GM12878 (cell line): ENCODE data around the gene CSNK1G3. TPM values are rescaled to one million over a fixed set of nuclear protein-coding genes. Genes with fewer than 3 reads are reported as not detected.

Experiments used
- ATAC-seq: fragments of 200-7000 bp; cut with Tn5 transposase; 3 replicates; pipeline ENCODE4 v1.9.1; 2020; ENCODE audit warnings: mild to moderate bottlenecking, moderate library complexity
- BruUV-seq: library from RNA; stranded (reverse); fragments of 400-500 nt; replicated peaks from 2 replicates; lab custom pipeline; 2021; lab: Mats Ljungman, UMichigan
- CTCF ChIA-PET: fragments of 300-600 bp; sonication (Branson Sonifier 250); formaldehyde crosslinking; extraction: SDS; loops from one replicate; lab custom pipeline; 2021; ENCODE audit warnings: inconsistent platforms; lab: Yijun Ruan, JAX
- POLR2A ChIA-PET: fragments of 350-600 bp; formaldehyde crosslinking; extraction: SDS; loops from one replicate; lab custom pipeline; 2021; ENCODE audit warnings: inconsistent platforms; lab: Charles Lee
- RAD21 ChIA-PET: fragments of 300-600 bp; sonication (Branson Sonifier 250); formaldehyde crosslinking; loops from one replicate; lab custom pipeline; 2023; ENCODE audit warnings: antibody characterized with exemption; ENCODE audit not compliant: unreplicated experiment; lab: Charles Lee
- SMC1A ChIA-PET: fragments of 300-600 bp; sonication (Branson Sonifier 250); formaldehyde crosslinking; loops from one replicate; lab custom pipeline; 2023; ENCODE audit not compliant: unreplicated experiment, uncharacterized antibody; lab: Charles Lee
- DNase-seq: peaks from one replicate; pipeline ENCODE4 v3.0.0-alpha.2; 2011; ENCODE audit warnings: low read depth, low spot score
- FAIRE-seq: peaks from 3 replicates; lab custom pipeline; 2011; peaks lifted over from hg19 to GRCh38; lab: Jason Lieb, UNC
- H2AFZ ChIP-seq: 2 replicates; pipeline ENCODE4 v1.6.0; 2011; ENCODE audit warnings: low read depth, low read length, control low read depth; ENCODE audit not compliant: control insufficient read depth
- H3K27ac ChIP-seq: 2 replicates; pipeline ENCODE4 v1.5.1; 2011; ENCODE audit warnings: control low read depth; ENCODE audit not compliant: control insufficient read depth, insufficient read depth
- H3K27me3 ChIP-seq, 2 experiments: replicated peaks in 1 of 2; 2 replicates each; pipeline versions ENCODE4 v1.6.0 to v1.6.1; 2011; ENCODE audit warnings: low read length in 1 of 2; ENCODE audit not compliant: control insufficient read depth in 2 of 2, insufficient read depth in 2 of 2
- H3K36me3 ChIP-seq, 2 experiments: 2 replicates each; pipeline ENCODE4 v1.5.1; 2011; ENCODE audit warnings: low read length in 1 of 2; ENCODE audit not compliant: control insufficient read depth in 2 of 2, insufficient read depth in 2 of 2
- H3K4me1 ChIP-seq: 2 replicates; pipeline ENCODE4 v1.6.1; 2011; ENCODE audit warnings: mild to moderate bottlenecking, low read length, moderate library complexity, mixed read lengths; ENCODE audit not compliant: control insufficient read depth, insufficient read depth
- H3K4me2 ChIP-seq: 2 replicates; pipeline ENCODE4 v1.6.0; 2011; ENCODE audit warnings: control low read depth; ENCODE audit not compliant: control insufficient read depth, insufficient read depth
- H3K4me3 ChIP-seq: fragments of 200-600 bp; sonication (generic); 2 replicates; pipeline ENCODE4 v1.5.1; 2016
- H3K79me2 ChIP-seq: 2 replicates; pipeline ENCODE4 v1.6.0; 2011; ENCODE audit warnings: low read length; ENCODE audit not compliant: control insufficient read depth, insufficient read depth
- H3K9ac ChIP-seq: 2 replicates; pipeline ENCODE4 v1.8.0; 2011; ENCODE audit warnings: low read length, control low read depth, mixed read lengths; ENCODE audit not compliant: control insufficient read depth, insufficient read depth
- H3K9me3 ChIP-seq: replicated peaks from 3 replicates; pipeline ENCODE4 v1.5.1; 2011; ENCODE audit warnings: mild to moderate bottlenecking, low read length; ENCODE audit not compliant: control insufficient read depth, insufficient read depth
- H4K20me1 ChIP-seq: 2 replicates; pipeline ENCODE4 v1.6.0; 2011; ENCODE audit not compliant: control insufficient read depth, insufficient read depth
- BCL11A ChIP-seq: IDR thresholded peaks from 2 replicates; pipeline ENCODE4 v1.6.1; 2011; ENCODE audit warnings: low read depth, low read length
- EED ChIP-seq: sonication (generic); IDR thresholded peaks from 2 replicates; pipeline ENCODE4 v1.6.1; 2016; ENCODE audit warnings: antibody characterized with exemption, low read depth
- IKZF1 ChIP-seq: fragments of 450-650 bp; conservative IDR thresholded peaks from 2 replicates; pipeline ENCODE4 v1.6.1; 2017; ENCODE audit warnings: antibody characterized with exemption, mild to moderate bottlenecking
- IKZF2 ChIP-seq, 2 experiments: fragments of 450-650 bp; IDR thresholded peaks; 2 replicates each; pipeline ENCODE4 v1.6.1; 2017; ENCODE audit warnings: mild to moderate bottlenecking in 2 of 2, moderate library complexity in 2 of 2
- POLR2AphosphoS2 ChIP-seq: IDR thresholded peaks from 2 replicates; pipeline ENCODE4 v1.6.1; 2011; ENCODE audit warnings: low read depth, mild to moderate bottlenecking, low read length, improper control_type of control experiment, moderate library complexity
- RAD21 ChIP-seq: IDR thresholded peaks from 2 replicates; pipeline ENCODE4 v1.6.1; 2011; ENCODE audit warnings: mild to moderate bottlenecking, low read depth, low read length, moderate library complexity; ENCODE audit not compliant: insufficient read depth
- RFX5 ChIP-seq: IDR thresholded peaks from 2 replicates; pipeline ENCODE4 v1.6.1; 2011; ENCODE audit warnings: low read depth, low read length, improper control_type of control experiment
- RUNX3 ChIP-seq: IDR thresholded peaks from 2 replicates; pipeline ENCODE4 v1.6.1; 2012; ENCODE audit warnings: low read length, inconsistent platforms
- SMAD5 ChIP-seq: IDR thresholded peaks from 2 replicates; pipeline ENCODE4 v1.6.1; 2016; ENCODE audit warnings: antibody characterized with exemption, low read depth
- SP1 ChIP-seq: IDR thresholded peaks from one replicate; pipeline ENCODE4 v1.6.1; 2011; ENCODE audit warnings: low read depth, low read length
- TAF1 ChIP-seq: IDR thresholded peaks from 2 replicates; pipeline ENCODE4 v1.6.1; 2011; ENCODE audit warnings: mild to moderate bottlenecking, low read depth, low read length, borderline replicate concordance
- in situ Hi-C: fragments of 300-500 bp; cut with MboI; formaldehyde crosslinking; loops from 9 replicates; pipeline ENCODE4 v1.14.3; 2018; ENCODE audit warnings: mixed read lengths
- intact Hi-C: fragments of 100-400 bp; cut with micrococcal nuclease; formaldehyde crosslinking; loops from one replicate; pipeline ENCODE4 v1.14.2; 2022; ENCODE audit not compliant: unreplicated experiment
- polyA plus RNA-seq, 11 experiments: library from polyadenylated mRNA; depleted of rRNA in 4 of 11; unstranded in 6 of 11; stranded (reverse) in 5 of 11; fragments of >200 nt; fragmentation: Nextera tagmentation in 4 of 11; fragmentation: Illumina TruSeq in 1 of 11; extraction: Ambion mirVana in 4 of 11; extraction: Trizol in 1 of 11; gene quantifications; 1 replicate in 1 of 11; 2 replicates in 10 of 11; pipeline versions ENCODE4 v1.2.1 to v1.2.3, GENCODE V29; 2011 to 2016; ENCODE audit warnings: inconsistent platforms in 2 of 11, missing spikeins in 2 of 11, low read depth in 1 of 11
- total RNA-seq, 4 experiments: library from RNA; depleted of rRNA in 3 of 4; stranded (reverse); fragments of >200 nt in 3 of 4; fragmentation: Illumina TruSeq in 1 of 4; extraction: Trizol in 1 of 4; gene quantifications; 2 replicates each; pipeline versions ENCODE4 v1.2.1 to v1.2.3, GENCODE V29; 2013 to 2021
- TF ChIP-seq, protein P1 (sequence below): fragments of 450-650 bp; IDR thresholded peaks from 2 replicates; pipeline ENCODE4 v1.6.1; 2018; ENCODE audit warnings: borderline replicate concordance, mild to moderate bottlenecking; ENCODE audit not compliant: partially characterized antibody
- TF ChIP-seq, protein P2 (sequence below): fragments of 150-350 bp; IDR thresholded peaks from 2 replicates; pipeline ENCODE4 v1.6.1; 2014; ENCODE audit warnings: mild to moderate bottlenecking, low read depth, low read length

CSNK1G3 gene
- total and polyA plus RNA-seq, 10 of the 15 experiments (the other 5 are each of a cell fraction or from before 2014, with no cell fraction given): 7.4 to 24.1 (median 17.9) TPM

GRCh38 chr5:123518111-123518510 is 6.1 kb downstream of the CSNK1G3 start:
- no peaks in the 10 kb centered on the region; the same call in 2 of the 3 replicates for H3K9me3 ChIP-seq
- RAD21 ChIA-PET: interaction anchor here (1.0 to 1.5 kb wide), 8 partner anchors 9 to 95 kb away, joined by 3 to 13 read pairs (median 4); partner anchors contain the start of gene CEP120
- TF ChIP-seq POLR2AphosphoS2 (no peak), EED (peak; percentile 52), TAF1 (no peak), IKZF1 (peak; percentile 28; the same call in 1 of the 2 replicates), RUNX3 (peak; percentile 66), IKZF2 (IDR thresholded peaks at IDR 0.05) (peak in 1 of 2 experiments; percentile 44; a peak in 2 of 4 replicates)
- no peaks in the 10 kb centered on the region for H3K27me3 ChIP-seq
- peaks cover 41% of the 10 kb centered on the region for H3K4me1 ChIP-seq
- in situ Hi-C loops: loop anchor here (10.0 kb wide), 1 partner anchor 73 kb away; no protein-coding TSS in a partner anchor
- intact Hi-C loops: no loop called here
- no peak overlapping the region for H2AFZ ChIP-seq
- H3K9ac ChIP-seq: peak overlapping the region; percentile 28; the same call in 1 of the 2 replicates
- H3K27ac ChIP-seq: peak overlapping the region; percentile 70
- SMC1A ChIA-PET: interaction anchor here (0.6 to 4.5 kb wide), 16 partner anchors 9 to 97 kb away, joined by 3 to 22 read pairs (median 5); partner anchors contain the start of gene CEP120
- H3K4me3 ChIP-seq: peak overlapping the region; percentile 48; the same call in 1 of the 2 replicates
- no TSS peak for BruUV-seq
- no peaks in the 10 kb centered on the region for H4K20me1 ChIP-seq
- CTCF ChIA-PET: interaction anchor here (0.7 to 2.2 kb wide), 7 partner anchors 12 to 151 kb away, joined by 3 to 10 read pairs (median 5); partner anchors contain the start of gene CEP120
- H3K4me2 ChIP-seq: peak overlapping the region; percentile 96
- peaks cover 0 to 6% of the 10 kb centered on the region in 2 experiments; a peak in 1 of 4 replicates for H3K36me3 ChIP-seq
- peaks cover 97% of the 10 kb centered on the region for H3K79me2 ChIP-seq
- POLR2A ChIA-PET: interaction anchor here (1.0 to 1.7 kb wide), 4 partner anchors 9 to 87 kb away, joined by 3 to 5 read pairs (median 4); no protein-coding TSS in a partner anchor
- DNase-seq (no peak), ATAC-seq (peak; percentile 19), FAIRE-seq (peak; percentile 86)

DNA sequence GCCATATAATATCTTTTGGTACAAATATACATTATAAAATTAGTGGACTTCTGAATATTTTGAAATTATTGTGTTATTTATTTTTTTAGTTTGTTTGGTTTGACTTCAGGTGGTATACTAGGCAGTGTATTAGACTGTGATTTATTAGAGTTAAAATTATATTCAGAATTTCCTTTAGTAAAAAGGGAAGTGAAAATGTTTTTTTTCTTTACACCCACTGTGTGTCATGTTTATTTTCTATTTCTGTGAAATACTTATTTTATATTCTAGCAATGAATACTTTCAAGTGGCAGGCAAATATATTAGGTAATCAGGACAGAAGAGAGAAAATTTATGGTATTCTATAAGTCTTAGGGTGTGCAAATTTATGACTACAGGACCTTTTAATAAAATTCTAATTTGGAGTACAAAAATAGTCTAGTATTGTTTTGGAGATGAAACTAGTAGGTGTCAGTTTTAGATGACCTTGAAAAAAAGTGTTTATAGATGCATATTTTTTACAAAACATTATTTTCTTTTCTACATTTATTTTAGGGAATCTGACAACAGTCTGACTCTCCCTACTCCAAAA is 8.8 kb downstream of the CSNK1G3 start:
- peak; percentile 80 for FAIRE-seq
- no TSS peak for BruUV-seq
- peaks cover 0 to 6% of the 10 kb centered on the region in 2 experiments; a peak in 1 of 4 replicates for H3K36me3 ChIP-seq
- no peak overlapping the region for H2AFZ ChIP-seq
- H3K4me1 ChIP-seq: peaks cover 47% of the 10 kb centered on the region
- RAD21 ChIA-PET: interaction anchor here (1.0 kb wide), 1 partner anchor 13 kb away, joined by 5 read pairs; no protein-coding TSS in a partner anchor
- 0 out of 2 replicates have a peak overlapping the region, but pooled peaks have one; percentile 7 for H3K4me3 ChIP-seq
- POLR2A ChIA-PET: no interaction called here
- no peaks in the 10 kb centered on the region; the same call in 1 of the 3 replicates for H3K9me3 ChIP-seq
- in situ Hi-C loops: no loop called here
- peaks cover 93% of the 10 kb centered on the region for H3K79me2 ChIP-seq
- SMC1A ChIA-PET: interaction anchor here (0.8 to 2.3 kb wide), 6 partner anchors 10 to 97 kb away, joined by 3 to 7 read pairs (median 4); partner anchors contain the start of gene CEP120
- no peak for DNase-seq
- H3K27ac ChIP-seq: peak overlapping the region; percentile 62; the same call in 1 of the 2 replicates
- intact Hi-C loops: no loop called here
- no peak overlapping the region for H3K9ac ChIP-seq
- peak; percentile 75 for ATAC-seq
- CTCF ChIA-PET: no interaction called here
- peak overlapping the region; percentile 3; the same call in 1 of the 2 replicates for H3K4me2 ChIP-seq
- H4K20me1 ChIP-seq: no peaks in the 10 kb centered on the region
- H3K27me3 ChIP-seq: no peaks in the 10 kb centered on the region
- TF ChIP-seq, protein P1, sequence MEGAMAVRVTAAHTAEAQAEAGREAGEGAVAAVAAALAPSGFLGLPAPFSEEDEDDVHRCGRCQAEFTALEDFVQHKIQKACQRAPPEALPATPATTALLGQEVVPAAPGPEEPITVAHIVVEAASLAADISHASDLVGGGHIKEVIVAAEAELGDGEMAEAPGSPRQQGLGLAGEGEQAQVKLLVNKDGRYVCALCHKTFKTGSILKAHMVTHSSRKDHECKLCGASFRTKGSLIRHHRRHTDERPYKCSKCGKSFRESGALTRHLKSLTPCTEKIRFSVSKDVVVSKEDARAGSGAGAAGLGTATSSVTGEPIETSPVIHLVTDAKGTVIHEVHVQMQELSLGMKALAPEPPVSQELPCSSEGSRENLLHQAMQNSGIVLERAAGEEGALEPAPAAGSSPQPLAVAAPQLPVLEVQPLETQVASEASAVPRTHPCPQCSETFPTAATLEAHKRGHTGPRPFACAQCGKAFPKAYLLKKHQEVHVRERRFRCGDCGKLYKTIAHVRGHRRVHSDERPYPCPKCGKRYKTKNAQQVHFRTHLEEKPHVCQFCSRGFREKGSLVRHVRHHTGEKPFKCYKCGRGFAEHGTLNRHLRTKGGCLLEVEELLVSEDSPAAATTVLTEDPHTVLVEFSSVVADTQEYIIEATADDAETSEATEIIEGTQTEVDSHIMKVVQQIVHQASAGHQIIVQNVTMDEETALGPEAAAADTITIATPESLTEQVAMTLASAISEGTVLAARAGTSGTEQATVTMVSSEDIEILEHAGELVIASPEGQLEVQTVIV: no peak
- TF ChIP-seq, protein P2, sequence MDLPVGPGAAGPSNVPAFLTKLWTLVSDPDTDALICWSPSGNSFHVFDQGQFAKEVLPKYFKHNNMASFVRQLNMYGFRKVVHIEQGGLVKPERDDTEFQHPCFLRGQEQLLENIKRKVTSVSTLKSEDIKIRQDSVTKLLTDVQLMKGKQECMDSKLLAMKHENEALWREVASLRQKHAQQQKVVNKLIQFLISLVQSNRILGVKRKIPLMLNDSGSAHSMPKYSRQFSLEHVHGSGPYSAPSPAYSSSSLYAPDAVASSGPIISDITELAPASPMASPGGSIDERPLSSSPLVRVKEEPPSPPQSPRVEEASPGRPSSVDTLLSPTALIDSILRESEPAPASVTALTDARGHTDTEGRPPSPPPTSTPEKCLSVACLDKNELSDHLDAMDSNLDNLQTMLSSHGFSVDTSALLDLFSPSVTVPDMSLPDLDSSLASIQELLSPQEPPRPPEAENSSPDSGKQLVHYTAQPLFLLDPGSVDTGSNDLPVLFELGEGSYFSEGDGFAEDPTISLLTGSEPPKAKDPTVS: no peak
- peak; percentile 10; the same call in 1 of the 2 replicates for TF ChIP-seq BCL11A
- TF ChIP-seq RAD21: no peak
- TF ChIP-seq RFX5: no peak
- TF ChIP-seq SMAD5: no peak
- TF ChIP-seq SP1: no peak
